Dedifferentiated amniotic fluid mesenchymal stem cell (primary cell): ENCODE measurements around the gene ABCB11.
"Not testable (repeated sequence)": the region's sequence is repeated elsewhere in the genome, so short reads cannot be mapped to it uniquely, and the experiment has no call there.

Experiments used
- DNase-seq: peaks from one replicate; pipeline ENCODE4 v3.0.0-alpha.2; 2016; ENCODE audit errors: extremely low spot score

Gene ABCB11

DNA sequence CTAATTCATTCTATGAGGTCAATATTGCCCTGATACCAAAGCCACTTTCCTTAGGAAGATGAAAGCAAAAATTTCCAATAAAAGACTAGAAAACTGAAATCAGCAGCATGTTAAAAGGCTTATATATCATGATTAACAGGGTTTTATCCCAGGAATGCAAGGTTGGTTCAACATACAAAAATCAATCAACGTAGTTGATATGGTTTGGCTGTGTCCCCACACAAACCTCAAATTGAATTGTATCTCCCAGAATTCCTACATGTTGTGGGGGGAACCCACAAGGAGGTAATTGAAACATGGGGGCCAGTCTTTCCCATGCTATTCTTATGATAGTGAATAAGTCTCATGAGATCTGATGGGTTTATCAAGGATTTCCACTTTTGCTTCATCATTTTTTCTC, 11.7 kb upstream of the ABCB11 start:
- no peak for DNase-seq

DNA sequence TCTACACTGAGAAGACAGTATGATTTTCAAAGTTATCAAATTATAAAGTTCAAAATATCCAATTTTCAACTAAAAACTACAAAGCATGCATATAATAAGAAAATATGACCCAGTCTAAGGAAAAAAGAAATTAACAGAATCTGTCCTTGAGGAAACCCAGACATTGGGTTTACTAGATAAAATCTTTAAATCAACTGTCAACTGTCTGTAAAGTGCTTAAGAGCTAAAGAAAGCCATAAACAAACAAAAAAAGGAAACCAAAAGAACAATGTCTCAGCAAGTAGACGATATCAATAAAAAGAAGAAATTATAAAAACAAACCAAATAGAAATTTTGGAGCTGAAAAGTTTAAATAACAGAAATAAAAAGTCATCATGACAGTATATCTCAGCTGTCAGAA, 10.5 kb upstream of the ABCB11 start:
- DNase-seq: no peak

DNA sequence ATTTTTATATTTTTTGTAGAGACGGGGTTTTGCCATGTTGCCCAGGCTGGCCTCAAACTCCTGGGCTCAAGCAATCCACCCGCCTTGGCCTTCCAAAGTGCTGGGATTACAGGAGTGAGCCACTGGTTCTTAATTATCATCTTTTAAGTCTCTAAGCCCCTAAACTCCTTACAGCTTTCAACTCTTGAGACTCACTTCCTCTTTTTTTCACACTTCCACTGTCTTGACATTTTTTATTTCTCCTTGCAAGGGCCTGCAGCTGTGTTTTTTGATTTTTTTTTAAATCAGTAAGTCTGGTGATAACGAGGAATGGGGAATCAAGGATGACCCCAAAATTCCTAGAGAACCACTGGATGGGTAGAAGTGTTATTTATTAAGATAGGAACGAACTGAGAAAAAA, 8.6 kb upstream of the ABCB11 start:
- DNase-seq: no peak

DNA sequence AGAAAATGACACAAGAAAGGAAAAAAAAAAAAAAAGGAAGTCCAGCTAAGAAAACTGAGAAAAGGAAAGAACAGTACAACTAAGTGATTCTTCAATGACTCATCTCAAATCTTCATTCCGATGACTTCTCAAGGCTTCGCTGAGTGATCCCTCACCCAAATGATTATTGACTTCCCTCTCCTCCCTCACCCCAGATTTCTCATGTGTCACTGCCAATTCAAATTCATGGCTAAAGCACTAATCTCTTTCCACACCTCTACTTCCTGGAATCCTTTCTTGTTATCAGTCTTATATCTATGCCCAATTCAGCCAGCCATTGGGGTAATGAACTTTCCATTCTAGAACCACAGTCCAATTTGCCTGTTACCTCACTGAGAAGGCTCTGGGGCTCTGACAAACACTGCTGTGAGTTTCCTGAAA, 7.2 kb upstream of the ABCB11 start:
- DNase-seq: no peak

DNA sequence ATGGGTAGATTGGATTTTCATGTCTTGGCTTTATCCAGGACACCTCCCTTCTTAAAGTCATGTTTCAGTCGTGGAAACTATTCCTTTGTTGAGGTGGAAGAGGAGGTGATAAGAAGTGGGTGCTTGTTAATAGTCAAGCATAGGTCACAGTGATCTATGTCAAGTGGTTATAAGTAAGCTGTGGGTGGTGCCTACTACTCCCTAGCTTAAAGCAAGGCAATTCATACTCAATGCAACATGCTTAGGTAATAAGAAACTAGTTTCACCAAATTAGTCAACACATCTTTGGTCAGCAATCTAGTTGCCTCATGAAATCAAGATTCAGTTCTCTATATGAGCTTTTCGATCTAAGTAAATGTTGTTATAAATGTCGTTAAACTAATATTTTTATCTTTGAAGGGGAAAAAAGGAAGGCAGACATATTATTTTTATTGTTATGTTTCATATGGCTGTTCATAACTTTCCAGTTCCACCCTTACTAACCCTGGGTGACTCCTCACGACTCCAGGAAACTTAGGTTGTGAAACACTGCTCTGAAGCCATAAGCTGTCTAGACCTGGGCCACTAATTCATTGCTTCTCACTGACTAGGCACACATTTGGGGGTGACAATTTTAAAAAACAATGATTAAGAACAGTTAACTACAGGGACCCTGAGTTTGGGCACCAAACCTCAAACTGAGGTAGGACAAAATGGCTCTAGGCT, 5.8 kb upstream of the ABCB11 start:
- DNase-seq: no peak

DNA sequence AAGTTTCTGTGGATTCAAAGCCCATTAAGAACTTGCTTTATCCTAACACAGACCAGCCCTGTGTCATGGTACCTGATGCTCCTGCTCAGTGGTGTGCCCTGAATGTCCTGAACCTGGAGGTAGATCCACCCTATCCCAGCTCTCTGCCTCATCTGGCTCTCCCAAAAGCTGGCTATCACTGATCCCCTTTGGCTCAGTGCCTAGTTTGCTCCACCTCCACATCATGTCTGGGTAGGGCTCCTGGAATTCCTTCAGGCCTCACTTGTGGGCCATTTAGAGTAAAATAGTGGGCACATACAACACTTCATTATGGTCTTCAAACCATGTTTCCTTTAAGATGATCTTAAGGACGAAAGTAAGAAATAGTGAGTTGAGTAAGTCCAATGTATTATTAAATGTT, 4.8 kb upstream of the ABCB11 start:
- no peak for DNase-seq

DNA sequence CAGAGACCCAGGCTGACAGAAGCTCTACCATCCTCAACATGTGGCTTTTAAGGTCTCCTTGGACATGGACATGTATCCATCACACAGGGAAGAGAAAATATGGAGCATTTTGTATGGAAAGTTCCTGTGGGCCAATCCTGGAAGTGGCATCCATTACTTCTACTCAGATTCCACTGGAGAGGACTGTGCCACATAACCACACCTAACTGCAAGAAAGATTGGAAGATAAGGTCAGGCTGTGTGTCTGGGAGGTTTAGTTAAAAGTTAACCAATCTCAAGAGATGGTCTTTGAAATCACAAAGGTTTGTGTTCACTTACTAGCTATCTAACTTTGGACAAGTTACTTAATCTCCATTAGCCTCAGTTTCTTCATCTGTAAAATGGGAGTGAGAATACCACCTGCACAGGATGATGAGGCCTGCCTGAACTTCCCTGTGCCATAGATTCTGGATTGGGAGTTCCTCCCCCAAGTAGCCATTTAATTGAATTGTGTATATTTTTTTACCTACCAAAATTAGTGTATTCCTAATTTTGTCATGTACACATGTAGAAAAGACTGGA, 3.9 kb upstream of the ABCB11 start:
- no peak for DNase-seq

DNA sequence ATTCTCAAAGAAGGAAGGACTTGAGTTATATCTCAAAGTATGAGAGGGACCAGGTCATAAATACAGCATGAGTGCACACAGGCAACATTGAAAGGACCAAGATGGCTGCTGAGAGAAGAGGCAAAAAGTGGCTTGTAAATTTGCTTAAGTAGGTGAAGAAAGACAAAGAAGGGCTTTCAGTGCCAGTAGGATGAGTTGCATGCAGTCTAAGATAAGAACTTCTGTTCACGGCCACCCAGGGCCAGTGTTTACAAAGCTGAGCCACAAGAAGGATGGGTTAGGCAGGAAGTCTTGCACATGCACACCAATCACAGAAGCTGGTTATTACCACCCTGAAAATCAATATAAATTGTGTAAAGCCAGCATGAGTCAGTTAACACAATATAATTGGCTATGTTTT, 3.1 kb upstream of the ABCB11 start:
- no peak for DNase-seq

DNA sequence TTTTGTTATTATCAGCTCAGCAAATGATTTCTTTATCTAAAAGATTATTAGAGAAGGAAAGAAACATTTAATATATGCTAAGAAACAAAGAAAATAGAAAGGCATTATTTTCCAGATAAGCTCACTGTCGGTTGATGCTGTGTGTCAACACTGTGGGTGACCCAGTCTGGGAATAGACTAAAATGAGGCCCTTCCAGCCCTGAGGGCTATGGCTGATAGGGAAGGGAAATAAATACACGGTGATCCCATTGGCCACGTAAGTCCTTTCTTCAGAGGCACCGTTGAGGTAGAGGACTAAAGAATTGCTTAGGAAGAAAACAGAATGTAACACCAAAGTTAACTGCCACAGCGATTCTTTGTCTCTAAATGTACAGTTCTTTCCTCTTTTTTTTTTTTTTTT, 1.8 kb downstream of the ABCB11 start:
- DNase-seq: no peak

DNA sequence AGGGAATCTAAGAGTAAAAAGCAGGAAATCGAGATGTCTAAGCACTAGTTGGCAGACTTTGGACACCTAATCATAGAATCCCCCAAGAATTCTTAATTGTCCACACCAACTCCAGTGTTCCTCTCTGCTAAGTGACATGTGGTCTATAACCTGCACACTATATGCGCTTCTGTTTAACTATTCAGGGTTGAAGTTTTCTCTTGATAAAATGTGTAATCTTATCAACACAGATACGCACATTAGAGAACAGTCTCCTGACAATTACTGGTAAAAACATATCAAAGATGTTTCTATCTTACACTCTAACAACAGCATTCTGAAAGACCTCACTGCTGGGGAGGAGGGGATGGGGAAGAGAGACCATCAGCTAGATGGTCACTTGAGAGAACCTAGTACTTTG, 3.9 kb downstream of the ABCB11 start:
- no peak for DNase-seq

DNA sequence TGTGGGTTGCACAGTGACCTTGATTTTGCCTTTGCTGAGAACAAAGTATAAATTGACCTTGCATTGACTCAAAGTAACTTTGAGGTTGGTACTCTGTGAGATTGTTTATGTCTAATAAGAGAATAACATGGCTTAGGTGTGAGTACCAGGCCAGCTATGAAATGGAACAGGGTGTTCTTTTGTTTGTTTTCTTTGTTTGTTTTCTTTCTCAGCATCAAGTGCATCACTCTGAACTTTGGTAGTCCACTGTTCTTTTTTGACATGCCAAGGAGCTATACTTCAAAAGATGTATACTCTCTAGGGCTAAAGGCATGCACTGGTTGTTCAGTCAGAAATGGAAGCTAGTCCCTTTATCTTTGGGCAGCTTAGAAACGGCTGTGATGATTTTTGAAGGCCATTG, 5.1 kb downstream of the ABCB11 start:
- no peak for DNase-seq

DNA sequence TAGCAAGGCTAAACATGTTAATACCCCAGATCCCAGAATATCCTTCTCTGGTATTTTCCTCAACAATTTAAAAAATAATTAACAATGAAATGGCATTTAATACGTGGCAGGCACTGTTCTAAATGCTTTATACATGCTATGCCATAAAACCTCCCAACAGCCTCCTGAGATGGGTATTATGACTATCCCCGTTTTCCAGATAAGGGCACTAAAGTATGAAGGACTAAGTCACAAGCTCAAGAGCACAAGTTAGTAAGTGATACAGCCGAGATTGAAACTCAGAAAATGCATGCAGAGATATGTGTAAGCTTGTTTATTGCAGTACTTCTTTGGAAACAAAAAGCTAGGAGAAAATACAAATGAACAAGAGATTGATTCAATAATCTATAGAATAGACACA, 8.0 kb downstream of the ABCB11 start:
- DNase-seq: no peak

DNA sequence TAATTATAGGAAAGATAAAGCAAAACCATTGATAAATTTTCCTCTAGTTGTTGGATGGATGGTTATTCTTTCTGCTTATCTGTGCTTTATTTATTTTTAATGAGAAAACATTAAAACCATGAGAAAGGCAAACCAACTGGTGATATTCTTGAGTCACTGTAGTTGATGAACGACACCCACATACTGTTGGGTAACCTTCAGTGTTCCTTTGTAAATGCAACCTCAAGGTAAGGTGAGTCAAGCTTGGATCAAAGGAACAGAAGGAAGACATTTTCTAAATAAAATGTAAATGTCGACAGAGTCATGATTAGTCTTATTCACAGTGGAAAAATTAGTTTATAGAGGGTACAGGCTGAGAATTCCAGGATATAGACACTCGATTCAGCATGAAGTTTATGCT, 12.7 kb downstream of the ABCB11 start:
- no peak for DNase-seq

DNA sequence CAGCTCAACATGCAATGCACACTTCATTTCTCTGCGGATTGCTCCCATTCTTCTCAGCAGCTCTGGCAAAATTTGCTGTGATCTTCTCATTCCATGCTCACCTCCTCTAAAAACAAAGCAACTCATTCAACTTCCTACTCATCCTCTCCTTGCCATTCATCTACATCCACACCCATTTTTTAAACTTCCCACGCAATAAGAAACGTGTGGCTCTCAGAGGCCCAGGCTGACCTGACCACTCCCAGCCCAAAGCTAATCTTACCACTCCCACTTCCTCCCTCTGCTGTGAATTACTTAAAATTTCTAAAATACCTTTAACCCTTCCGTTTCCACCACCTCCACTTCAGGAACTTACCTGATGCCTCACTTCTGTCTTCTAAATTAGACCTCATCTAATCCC, 15.2 kb downstream of the ABCB11 start:
- no peak for DNase-seq

DNA sequence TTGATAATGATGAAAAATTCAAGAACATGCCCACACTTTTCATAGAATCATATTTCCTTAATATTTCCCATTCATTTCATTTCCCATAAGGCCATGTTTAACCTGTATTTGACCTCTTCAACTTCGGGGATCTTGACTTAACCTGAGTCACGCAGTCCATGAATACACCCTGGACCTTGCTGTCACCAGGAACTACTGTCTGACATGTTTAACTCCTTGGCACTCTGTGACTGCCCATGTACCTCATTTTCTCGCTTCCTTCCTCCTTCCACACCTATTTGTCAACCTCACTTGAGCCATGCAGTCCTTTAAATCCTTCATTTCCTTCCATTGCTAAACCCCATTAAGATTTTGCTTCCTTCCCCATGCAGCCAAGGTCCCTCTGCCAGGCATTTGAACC, 16.3 kb downstream of the ABCB11 start:
- no peak for DNase-seq

DNA sequence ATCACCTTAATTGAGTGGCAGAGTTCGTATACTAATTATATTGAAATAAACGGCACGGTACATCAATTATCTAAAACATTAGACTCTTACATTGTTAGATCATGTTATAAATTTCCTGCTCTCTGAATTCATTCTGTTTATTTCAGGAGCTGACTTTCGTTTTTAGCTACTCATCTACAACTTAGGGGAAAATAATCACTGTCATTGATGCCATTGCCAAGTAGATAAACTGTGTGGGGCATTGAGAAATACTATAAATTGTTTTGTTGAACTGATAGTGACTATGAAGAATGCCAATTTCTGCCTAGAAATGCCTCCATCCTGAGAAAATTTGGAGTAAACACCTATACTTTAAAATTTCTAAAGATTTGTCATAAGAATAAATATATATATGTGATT, 17.5 kb downstream of the ABCB11 start:
- DNase-seq: no peak

DNA sequence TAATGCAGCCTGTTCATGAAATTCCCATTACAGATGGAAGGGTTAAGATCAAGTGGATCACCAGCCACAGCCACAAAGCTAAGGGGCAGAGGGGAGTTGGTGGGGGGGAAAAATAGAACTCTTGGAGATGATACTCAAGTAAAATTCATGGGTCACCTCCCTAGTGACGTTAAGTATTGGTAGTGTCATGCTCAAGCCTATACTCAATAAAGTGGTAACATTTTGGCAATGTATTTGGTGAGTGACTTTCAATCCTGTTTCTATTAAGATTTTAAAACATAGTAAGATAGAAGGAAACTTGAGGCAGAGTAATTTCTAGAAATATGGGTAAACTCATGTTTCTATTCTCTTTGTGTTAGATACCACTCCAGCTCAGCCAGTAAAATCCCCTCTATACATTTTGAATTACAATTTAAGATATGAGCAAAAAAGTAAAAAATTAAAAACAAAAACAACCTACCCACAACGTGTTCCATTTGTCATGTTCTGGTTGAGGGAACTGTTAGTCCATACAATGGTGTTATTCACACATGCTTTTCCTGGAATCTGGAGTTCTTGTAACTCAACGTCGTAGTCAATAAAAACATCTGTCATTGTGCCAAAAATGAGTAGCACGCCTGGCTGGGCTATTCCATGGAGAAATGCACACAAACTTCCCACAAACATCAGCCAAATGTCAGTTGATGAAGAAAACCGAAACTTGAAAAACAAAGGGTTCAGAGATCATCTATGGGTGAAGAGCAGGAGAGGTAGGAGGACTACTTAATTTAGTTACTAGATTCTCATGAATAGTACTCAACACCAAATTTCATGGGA, 18.1 kb downstream of the ABCB11 start:
- DNase-seq: no peak

DNA sequence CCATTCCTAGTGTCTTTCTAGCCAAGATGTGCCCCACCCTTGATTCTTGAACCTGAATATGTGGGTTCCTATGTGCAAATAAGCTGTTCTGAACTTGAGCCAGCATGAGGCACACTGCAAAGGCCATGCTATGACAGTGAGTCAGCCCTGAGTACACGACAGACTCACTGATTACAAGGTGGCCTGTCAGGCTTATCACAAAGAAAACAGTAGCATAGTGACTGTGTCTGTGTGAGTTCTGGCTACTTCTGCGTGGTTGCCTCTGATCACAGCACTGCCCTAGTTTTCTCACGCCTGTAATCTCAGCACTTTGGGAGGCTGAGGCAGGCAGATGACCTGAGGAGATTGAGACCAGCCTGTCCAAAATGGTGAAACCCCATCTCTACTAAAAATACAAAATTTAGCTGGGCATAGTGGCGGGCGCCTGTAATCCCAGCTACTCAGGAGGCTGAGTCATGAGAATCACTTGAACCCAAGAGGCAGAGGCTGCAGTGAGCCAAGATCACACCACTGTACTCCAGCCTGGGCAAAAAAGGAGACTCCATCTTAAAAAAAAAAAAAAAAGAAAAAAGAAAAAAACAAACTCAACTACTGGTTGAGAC, 18.8 kb downstream of the ABCB11 start:
- not testable (repeated sequence) for DNase-seq

DNA sequence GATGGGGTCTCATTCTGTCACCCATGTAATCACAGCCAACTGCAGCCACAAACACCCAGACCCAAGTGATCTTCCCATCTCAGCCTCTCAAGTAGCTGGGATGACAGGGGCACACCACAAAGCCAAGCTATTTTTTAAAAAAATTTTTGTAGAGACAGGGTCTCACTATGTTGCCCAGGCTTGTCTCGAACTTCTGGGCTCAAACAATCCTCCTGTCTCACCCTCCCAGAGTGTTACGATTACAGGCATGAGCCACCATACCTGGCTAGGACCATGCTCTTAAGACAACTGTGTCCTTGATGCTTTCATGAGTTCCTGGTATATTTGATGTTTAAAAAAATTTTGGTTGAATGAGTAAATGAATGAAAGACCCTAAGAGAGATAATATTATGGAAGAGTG, 19.4 kb downstream of the ABCB11 start:
- no peak for DNase-seq

DNA sequence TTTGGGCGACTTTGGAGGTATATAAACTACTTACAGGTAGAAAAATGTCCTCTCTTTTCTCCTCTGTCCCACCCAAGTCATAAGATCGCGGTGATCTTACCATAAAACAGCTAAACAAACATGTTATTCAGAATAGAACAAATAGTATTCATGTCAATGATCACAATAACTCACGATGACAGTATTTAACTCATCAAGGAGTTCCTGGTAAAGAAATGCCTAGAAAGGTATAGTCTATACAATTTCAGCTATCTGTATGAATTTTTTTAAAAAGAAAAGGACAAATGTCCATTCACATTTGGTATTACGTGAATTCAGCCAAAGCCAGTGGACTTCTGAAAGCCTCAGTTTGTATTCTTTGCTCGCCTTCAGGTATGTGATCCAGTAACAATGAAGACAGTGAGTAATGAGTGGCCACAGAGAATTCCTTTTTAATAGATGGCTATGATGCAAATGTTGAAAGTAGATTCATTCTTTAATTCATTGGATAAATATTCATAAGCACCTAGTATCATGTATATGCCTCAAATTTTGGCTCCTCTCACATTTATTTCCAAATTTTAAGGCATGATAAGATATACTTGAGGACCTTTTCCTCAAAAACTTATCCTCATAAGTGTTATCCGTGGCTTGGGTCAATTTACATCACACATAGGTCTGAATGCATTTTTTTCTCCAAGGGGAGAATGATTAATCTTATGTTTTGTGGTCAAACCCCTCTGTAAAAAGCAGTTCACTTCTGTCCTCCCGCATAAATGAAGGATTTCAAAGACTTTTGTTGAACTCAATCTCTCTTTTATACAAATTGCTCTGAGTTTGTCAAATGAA, 20.3 kb downstream of the ABCB11 start:
- no peak for DNase-seq

DNA sequence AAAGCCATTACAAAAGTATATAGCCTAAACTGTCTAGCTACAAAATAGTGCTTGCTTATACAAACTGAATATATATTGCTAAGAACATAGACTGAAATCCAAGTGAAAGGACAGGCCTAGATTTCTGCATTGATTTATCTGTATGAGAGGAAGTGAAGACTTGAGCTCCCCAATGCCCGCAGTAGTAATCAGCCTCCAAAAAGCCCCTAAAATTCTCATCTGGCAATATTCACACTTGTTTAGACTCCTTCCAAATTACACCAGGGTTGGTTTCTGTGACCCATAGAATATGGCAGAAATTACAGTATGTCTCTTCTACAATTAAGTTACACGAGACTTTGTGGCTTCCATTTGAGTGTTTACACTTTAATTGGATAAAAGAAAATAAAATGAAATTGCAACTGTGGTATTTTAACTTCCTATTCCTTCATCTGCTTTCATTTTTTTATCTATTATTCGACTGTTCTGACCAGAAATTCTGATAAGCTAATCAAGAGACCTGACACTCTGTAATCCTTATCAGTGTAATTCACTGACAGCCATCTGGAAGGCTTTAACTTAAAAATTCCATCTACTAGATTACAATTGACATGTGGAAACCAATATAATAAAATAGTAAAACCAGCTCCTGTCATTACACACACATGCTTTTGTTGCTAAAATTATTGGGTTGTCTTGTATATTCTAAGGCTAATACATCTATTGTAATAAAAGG, 21.1 kb downstream of the ABCB11 start:
- DNase-seq: no peak
